Aorta (tissue), 5 donors: ENCODE data around the gene LRRC1. TPM values are rescaled to one million over a fixed set of nuclear protein-coding genes. Genes with fewer than 3 reads are reported as not detected.

Experiments used
- ATAC-seq: fragments of 200-7000 bp; cut with Tn5 transposase; one replicate; pipeline ENCODE4 v1.9.1; 2022; ENCODE audit warnings: moderate library complexity; ENCODE audit not compliant: low FRiP score
- DNase-seq, 2 donors: peaks; one replicate each; pipeline ENCODE4 v3.0.0-alpha.2; 2020
- H3K27ac ChIP-seq, 2 donors: one replicate each; pipeline ENCODE4 v1.5.1; 2013; ENCODE audit warnings: low read length in 2 of 2, mild to moderate bottlenecking in 2 of 2, moderate library complexity in 2 of 2, control low read depth in 1 of 2, inconsistent platforms in 1 of 2, low read depth in 1 of 2
- H3K27me3 ChIP-seq, 2 donors: one replicate each; pipeline ENCODE4 v1.6.1; 2013; ENCODE audit warnings: control low read depth in 1 of 2, low read length in 1 of 2, mild to moderate bottlenecking in 1 of 2, moderate library complexity in 1 of 2; ENCODE audit not compliant: insufficient read depth in 2 of 2, control insufficient read depth in 1 of 2
- H3K36me3 ChIP-seq, 2 donors: one replicate each; pipeline ENCODE4 v1.6.1; 2013; ENCODE audit warnings: control low read depth in 1 of 2, low read length in 1 of 2, mild to moderate bottlenecking in 1 of 2; ENCODE audit not compliant: insufficient read depth in 2 of 2, control insufficient read depth in 1 of 2
- H3K4me1 ChIP-seq, 2 donors: one replicate each; pipeline ENCODE4 v1.6.1; 2013; ENCODE audit warnings: low read length in 2 of 2, control low read depth in 1 of 2, mild to moderate bottlenecking in 1 of 2, moderate library complexity in 1 of 2; ENCODE audit not compliant: insufficient read depth in 2 of 2, control insufficient read depth in 1 of 2
- H3K4me3 ChIP-seq, 2 donors: one replicate each; pipeline ENCODE4 v1.5.1; 2013; ENCODE audit warnings: low read length in 2 of 2, control low read depth in 1 of 2, mild to moderate bottlenecking in 1 of 2
- H3K9me3 ChIP-seq: one replicate; pipeline ENCODE4 v1.6.1; 2013; ENCODE audit warnings: mild to moderate bottlenecking, low read length; ENCODE audit not compliant: control insufficient read depth
- WGBS, 2 donors: extraction: QIAGEN DNeasy Blood & Tissue Kit; methylation state at CpG; one replicate each; pipeline ENCODE4 v1.1.7; 2013; 5-methylcytosine and 5-hydroxymethylcytosine counted together
- intact Hi-C, 2 donors: fragments of 100-400 bp; cut with DNase I; formaldehyde crosslinking; loops; one replicate each; pipeline versions ENCODE4 v1.14.2 to v1.15.0; 2022
- polyA plus RNA-seq, 2 donors: library from polyadenylated mRNA; stranded (reverse); fragments of 200-250 nt; gene quantifications; one replicate each; pipeline ENCODE4 v1.2.3, GENCODE V29; 2013
- total RNA-seq, 2 donors: library from RNA; stranded (reverse); fragmentation: NEBNext Ultra II Directional; extraction: Animal tissue kit (Norgen Biotek cat#: 25700); gene quantifications; one replicate each; pipeline ENCODE4 v1.2.1, GENCODE V29; 2021
- donor health status: healthy with polysubstance abuse.
- donor health status: Bipolar disorder and iron deficiency.
- donor health status: DM: no; HTN: no; CAD: no.
- donor health status: DM: no; HTN: no; CAD: no.
- donor health status: DM: yes; HTN: yes; CAD: no.

LRRC1 gene
- total and polyA plus RNA-seq, 4 donors, result 5.5 to 25.4 (median 15.8) TPM

DNA sequence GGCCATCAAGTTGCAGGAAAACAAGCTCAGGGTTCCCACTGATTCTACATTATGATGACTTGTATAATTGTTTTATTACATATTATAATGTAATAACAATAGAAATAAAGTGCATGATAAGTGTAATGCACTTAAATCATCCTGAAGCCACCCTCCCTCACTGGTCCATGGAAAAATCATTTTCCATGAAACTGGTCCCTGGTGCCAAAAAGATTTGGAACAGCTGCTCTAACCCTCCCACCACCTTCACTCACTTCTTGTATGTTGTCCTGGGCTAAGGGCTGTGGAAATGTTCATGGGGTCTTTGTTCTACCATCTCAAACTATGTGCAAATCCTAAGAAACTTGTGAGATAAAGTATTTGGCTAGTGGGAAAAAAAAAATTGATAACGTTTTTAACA lies 133.8 kb downstream of the LRRC1 start:
- DNase-seq, result no peak
- Histone ChIP-seq H3K36me3 (no peaks in the 10 kb centered on the region), H3K4me3 (no peak overlapping the region), H3K4me1 (peaks cover 3 to 8% of the 10 kb centered on the region in 2 donors), H3K27ac (no peak overlapping the region), H3K9me3 (no peaks in the 10 kb centered on the region), H3K27me3 (no peaks in the 10 kb centered on the region)
- no peak for ATAC-seq
- 5 to 8% methylated on average over 1 of the region's 1 CpG for WGBS, 2 donors
- intact Hi-C loops, result no loop called here

DNA sequence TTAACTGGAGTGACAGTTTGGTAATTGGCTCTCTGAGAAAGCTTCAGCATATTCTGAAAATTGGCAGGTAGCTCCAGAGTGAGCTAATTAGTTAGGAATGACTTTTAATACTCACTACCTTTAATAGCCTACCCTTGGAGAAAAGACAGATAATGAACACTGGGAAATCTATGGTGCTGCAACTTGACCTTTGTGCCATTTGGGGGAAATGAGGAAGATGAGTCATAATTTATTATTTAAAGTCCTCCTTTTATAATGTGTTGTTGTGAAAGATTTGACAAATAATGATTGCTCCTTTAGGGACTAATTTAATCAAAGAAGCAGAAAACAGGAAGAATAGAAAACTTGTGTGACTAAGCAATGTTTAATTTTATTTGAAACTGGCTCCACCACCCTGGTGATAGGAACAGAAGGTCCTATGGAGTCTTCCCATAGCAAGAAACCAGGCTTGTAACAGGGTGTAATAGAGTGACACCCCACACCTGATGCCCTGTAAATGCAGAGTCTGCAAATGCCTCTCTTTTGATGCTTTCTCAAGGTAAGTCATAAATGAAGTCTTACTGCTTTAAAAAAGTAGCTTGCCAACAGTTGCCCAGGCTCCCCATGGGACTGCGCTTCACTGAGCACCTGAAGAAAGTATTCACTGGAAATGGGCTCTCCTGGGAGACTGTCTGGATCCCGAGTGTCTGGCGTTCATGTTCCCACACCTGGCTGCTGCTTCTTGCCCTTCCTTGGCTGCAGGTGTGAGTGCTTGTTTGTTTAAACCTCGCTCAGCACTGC lies 134.4 kb downstream of the LRRC1 start:
- no peaks in the 10 kb centered on the region for H3K9me3 ChIP-seq
- intact Hi-C loops, result no loop called here
- WGBS, 2 donors, result 92 to 94% methylated on average over 4 of the region's 4 CpGs
- H3K27me3 ChIP-seq, result no peaks in the 10 kb centered on the region
- H3K4me3 ChIP-seq, result no peak overlapping the region
- peaks cover 3 to 8% of the 10 kb centered on the region in 2 donors for H3K4me1 ChIP-seq
- no peak for ATAC-seq
- no peak overlapping the region for H3K27ac ChIP-seq
- no peak for DNase-seq
- no peaks in the 10 kb centered on the region for H3K36me3 ChIP-seq

DNA sequence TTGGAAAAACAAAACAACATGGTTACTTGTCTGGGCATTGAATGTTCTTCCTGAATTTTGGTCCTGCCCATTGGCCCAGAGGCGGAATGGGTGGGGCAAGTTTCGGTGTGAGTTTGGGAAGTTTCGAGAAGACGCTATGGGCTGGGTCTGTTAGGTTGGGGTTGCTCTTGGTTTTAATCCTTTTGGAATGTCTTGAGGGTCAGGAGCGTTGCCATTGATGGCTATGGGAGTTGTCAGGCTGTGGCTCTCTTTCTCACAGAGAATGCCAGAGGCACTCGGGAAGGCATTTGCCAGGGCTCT lies 135.0 kb downstream of the LRRC1 start:
- ATAC-seq (no peak), DNase-seq (no peak)
- intact Hi-C loops, result no loop called here
- H3K9me3 ChIP-seq, result no peaks in the 10 kb centered on the region
- no peaks in the 10 kb centered on the region for H3K27me3 ChIP-seq
- H3K4me3 ChIP-seq, result no peak overlapping the region
- H3K4me1 ChIP-seq, result peaks cover 1 to 8% of the 10 kb centered on the region in 2 donors
- WGBS, 2 donors, result 94 to 95% methylated on average over 6 of the region's 6 CpGs
- no peaks in the 10 kb centered on the region for H3K36me3 ChIP-seq
- no peak overlapping the region for H3K27ac ChIP-seq

DNA sequence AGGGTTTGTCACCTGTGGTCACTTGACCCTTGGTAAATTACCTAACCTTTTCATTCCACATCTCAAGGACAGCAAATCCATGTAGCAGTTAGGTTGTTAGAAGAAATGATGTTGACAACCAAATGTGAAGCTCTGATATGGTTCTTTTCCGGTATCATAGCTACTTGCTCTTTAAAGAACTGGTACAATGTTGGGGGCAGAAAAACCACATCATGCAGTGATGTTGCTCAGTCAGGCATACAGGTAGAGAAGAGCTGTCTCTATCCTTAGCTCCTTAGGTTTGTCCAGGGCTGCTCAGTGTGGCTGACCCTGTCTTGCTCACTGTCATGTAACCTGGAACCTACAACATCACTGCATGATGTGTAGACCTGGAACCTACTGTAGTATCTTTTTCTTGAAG lies 135.5 kb downstream of the LRRC1 start:
- H3K27ac ChIP-seq, result no peak overlapping the region
- no peaks in the 10 kb centered on the region for H3K27me3 ChIP-seq
- H3K4me1 ChIP-seq, result peaks cover 1 to 8% of the 10 kb centered on the region in 2 donors
- ATAC-seq (no peak), DNase-seq (no peak)
- intact Hi-C loops, result no loop called here
- WGBS, 2 donors, result 56 to 100% methylated on average over 1 of the region's 1 CpG
- H3K9me3 ChIP-seq, result no peaks in the 10 kb centered on the region
- no peaks in the 10 kb centered on the region for H3K36me3 ChIP-seq
- H3K4me3 ChIP-seq, result no peak overlapping the region

DNA sequence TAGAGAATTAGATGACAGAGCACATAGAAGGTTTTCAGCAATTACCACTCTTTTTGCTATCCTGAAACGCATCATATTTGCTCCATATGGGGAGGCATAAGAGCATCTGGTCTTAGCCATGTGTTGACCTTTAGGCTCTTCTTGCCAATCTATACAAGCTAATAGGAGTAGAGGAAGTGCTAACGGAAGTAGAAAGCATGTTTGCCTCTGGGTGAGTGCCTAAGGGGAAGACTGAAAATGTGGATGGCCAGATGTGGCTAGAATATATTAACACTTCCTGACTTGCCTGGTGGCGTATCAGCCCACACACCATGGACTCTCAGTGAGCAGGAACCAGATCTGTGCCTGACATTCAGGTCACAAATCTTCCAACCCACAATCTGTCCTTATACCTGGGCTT lies 136.3 kb downstream of the LRRC1 start:
- Histone ChIP-seq H3K36me3 (no peaks in the 10 kb centered on the region), H3K27ac (no peak overlapping the region), H3K4me3 (no peak overlapping the region), H3K27me3 (no peaks in the 10 kb centered on the region), H3K9me3 (no peaks in the 10 kb centered on the region), H3K4me1 (peaks cover 1 to 8% of the 10 kb centered on the region in 2 donors)
- no peak for ATAC-seq
- intact Hi-C loops, result no loop called here
- DNase-seq, result no peak
- 75 to 77% methylated on average over 3 of the region's 3 CpGs for WGBS, 2 donors

DNA sequence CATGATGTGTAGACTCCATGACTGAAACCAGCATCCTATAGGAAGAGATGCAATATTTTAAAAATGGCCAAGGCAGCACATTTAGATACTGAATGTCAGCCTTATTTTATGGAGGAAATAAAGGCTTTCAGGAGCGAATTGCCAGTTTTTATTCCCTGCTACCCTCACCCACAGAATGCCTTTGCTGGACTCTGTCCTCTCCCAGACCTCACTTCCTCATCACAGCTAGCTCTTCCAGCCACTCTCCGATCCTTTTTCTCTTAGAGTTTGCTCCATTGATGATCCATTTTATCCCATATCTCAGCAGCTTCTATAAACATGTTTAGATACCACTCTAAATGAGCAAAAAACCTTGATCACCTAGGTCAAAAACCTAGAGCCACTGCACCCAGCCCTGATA lies 137.7 kb downstream of the LRRC1 start:
- Histone ChIP-seq H3K9me3 (no peaks in the 10 kb centered on the region), H3K27ac (no peak overlapping the region), H3K4me3 (no peak overlapping the region), H3K27me3 (no peaks in the 10 kb centered on the region), H3K36me3 (no peaks in the 10 kb centered on the region), H3K4me1 (no peaks in the 10 kb centered on the region)
- intact Hi-C loops, result no loop called here
- ATAC-seq (no peak), DNase-seq (no peak)
- WGBS, 2 donors, result 85 to 91% methylated on average over 2 of the region's 2 CpGs

DNA sequence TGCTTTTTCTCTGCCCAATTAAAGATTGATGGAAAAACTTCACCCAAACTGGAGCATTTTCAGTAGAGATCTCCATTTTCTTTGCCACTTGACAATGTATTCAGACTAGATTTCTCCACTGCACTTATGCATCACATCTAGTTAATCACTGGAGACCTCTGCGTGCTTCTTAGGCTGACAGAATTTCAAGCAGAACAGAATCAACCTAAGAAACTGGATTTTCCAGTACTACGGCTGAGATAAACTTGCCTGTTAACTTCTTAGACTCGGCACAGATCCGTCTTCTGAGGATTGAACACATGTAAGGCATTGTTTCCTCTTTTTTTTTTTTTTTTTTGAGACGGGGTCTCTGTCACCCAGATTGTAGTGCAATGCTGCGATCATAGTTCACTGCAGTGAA lies 139.2 kb downstream of the LRRC1 start:
- Histone ChIP-seq H3K27ac (no peak overlapping the region), H3K4me3 (no peak overlapping the region), H3K36me3 (no peaks in the 10 kb centered on the region), H3K4me1 (no peaks in the 10 kb centered on the region), H3K27me3 (no peaks in the 10 kb centered on the region), H3K9me3 (no peaks in the 10 kb centered on the region)
- intact Hi-C loops, result no loop called here
- DNase-seq, result no peak
- no peak for ATAC-seq
- WGBS, 2 donors, result 96% methylated on average over 6 of the region's 6 CpGs

DNA sequence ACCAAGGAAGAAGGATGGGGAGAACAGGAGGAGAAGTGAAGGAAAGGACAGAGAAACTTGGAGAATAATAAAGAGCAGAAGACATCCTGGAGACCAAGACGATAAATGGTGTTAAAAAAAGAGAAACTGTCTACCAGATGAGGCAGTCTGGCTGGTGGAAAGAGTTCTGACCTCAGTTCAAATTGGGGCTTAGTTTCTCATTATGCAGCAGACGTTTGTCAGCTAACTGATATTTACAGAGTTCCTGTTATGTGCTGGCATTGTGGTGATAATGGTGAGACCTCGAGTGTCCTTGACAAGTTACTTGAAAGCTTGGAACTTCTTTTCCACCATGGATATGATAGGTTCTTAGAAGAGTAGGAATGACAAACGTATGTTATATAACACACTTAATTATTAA lies 142.7 kb downstream of the LRRC1 start:
- Histone ChIP-seq H3K9me3 (no peaks in the 10 kb centered on the region), H3K27me3 (no peaks in the 10 kb centered on the region), H3K27ac (no peak overlapping the region), H3K36me3 (no peaks in the 10 kb centered on the region), H3K4me3 (no peak overlapping the region), H3K4me1 (no peaks in the 10 kb centered on the region)
- WGBS, 2 donors, result 72 to 77% methylated on average over 4 of the region's 4 CpGs
- DNase-seq (no peak), ATAC-seq (no peak)
- intact Hi-C loops, result no loop called here

DNA sequence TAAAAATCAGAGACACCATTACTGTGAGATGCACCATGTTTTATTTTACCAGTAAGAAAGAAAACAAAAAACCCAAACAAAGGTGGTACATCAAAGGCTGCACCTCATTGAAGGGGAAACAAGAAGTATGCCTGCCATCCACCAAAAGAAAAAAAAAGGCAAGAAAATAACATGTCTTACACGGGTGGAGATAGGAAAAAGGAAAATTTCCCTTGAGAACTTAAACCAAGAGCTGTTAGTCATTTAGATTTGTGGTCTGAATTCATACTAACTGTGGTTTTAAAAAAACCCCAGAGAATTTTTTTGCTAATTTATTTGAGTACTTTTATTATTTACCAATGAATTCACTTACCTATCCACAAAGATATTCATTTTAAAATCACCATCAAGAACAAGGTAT lies 144.0 kb downstream of the LRRC1 start:
- WGBS, 2 donors, result 22 to 37% methylated on average over 1 of the region's 1 CpG
- ATAC-seq (no peak), DNase-seq (no peak)
- Histone ChIP-seq H3K27me3 (no peaks in the 10 kb centered on the region), H3K36me3 (no peaks in the 10 kb centered on the region), H3K27ac (no peak overlapping the region), H3K9me3 (no peaks in the 10 kb centered on the region), H3K4me3 (no peak overlapping the region), H3K4me1 (no peaks in the 10 kb centered on the region)
- intact Hi-C loops, result no loop called here
